Caco-2 (cell line): ENCODE results near the gene CALML3. TPM values are rescaled to one million over a fixed set of nuclear protein-coding genes. Genes with fewer than 3 reads are reported as not detected.

Source experiments
- BruUV-seq: library from RNA; stranded (reverse); fragments of 400-500 nt; replicated peaks from 2 replicates; lab custom pipeline; 2021; lab: Mats Ljungman, UMichigan
- CTCF ChIA-PET: fragments of 300-600 bp; sonication (Branson Sonifier 250); formaldehyde crosslinking; loops from one replicate; lab custom pipeline; 2022; ENCODE audit warnings: antibody characterized with exemption; lab: Charles Lee
- POLR2A ChIA-PET: fragments of 300-600 bp; sonication (Branson Sonifier 250); formaldehyde crosslinking; loops from one replicate; lab custom pipeline; 2022; ENCODE audit warnings: antibody characterized with exemption; lab: Charles Lee
- DNase-seq, 2 experiments: peaks; one replicate each; pipeline versions ENCODE4 v3.0.0 to v3.0.0-alpha.2; 2020 to 2022
- H3K27me3 ChIP-seq: replicated peaks from 2 replicates; pipeline ENCODE4 v1.6.0; 2011; ENCODE audit warnings: low read length; ENCODE audit not compliant: control insufficient read depth, insufficient read depth
- H3K36me3 ChIP-seq: 2 replicates; pipeline ENCODE4 v1.5.1; 2011; ENCODE audit warnings: low read length; ENCODE audit not compliant: control insufficient read depth, insufficient read depth
- H3K4me1 ChIP-seq: fragments of 250-450 bp; sonication (Bioruptor Pico); 2 replicates; pipeline ENCODE4 v1.5.1; 2020; ENCODE audit warnings: mild to moderate bottlenecking
- H3K4me3 ChIP-seq: 2 replicates; pipeline ENCODE4 v1.5.1; 2011; ENCODE audit warnings: low read depth, mild to moderate bottlenecking, control low read depth, low read length
- H3K9me3 ChIP-seq: fragments of 250-450 bp; sonication (Bioruptor Pico); 2 replicates; pipeline ENCODE4 v1.5.1; 2020; ENCODE audit warnings: mild to moderate bottlenecking, moderate library complexity
- H3K27ac Mint-ChIP-seq: one replicate; pipeline ENCODE4 v1.8.0; 2022; ENCODE audit warnings: mixed read lengths; ENCODE audit not compliant: unreplicated experiment
- H3K27me3 Mint-ChIP-seq: one replicate; pipeline ENCODE4 v1.8.0; 2022; ENCODE audit warnings: mixed read lengths; ENCODE audit not compliant: insufficient read depth, unreplicated experiment
- H3K36me3 Mint-ChIP-seq: one replicate; pipeline ENCODE4 v1.8.0; 2022; ENCODE audit warnings: mild to moderate bottlenecking, mixed read lengths; ENCODE audit not compliant: insufficient read depth, unreplicated experiment
- H3K4me1 Mint-ChIP-seq: one replicate; pipeline ENCODE4 v1.8.0; 2022; ENCODE audit warnings: low read depth, mixed read lengths; ENCODE audit not compliant: unreplicated experiment
- H3K4me3 Mint-ChIP-seq: one replicate; pipeline ENCODE4 v1.8.0; 2022; ENCODE audit warnings: mild to moderate bottlenecking, moderate library complexity, mixed read lengths; ENCODE audit not compliant: unreplicated experiment
- H3K9me3 Mint-ChIP-seq: one replicate; pipeline ENCODE4 v1.8.0; 2022; ENCODE audit warnings: mixed read lengths; ENCODE audit not compliant: unreplicated experiment
- CTCF ChIP-seq, 2 experiments: fragments of 200-600 bp in 1 of 2; IDR thresholded peaks; 1 replicate in 1 of 2; 2 replicates in 1 of 2; pipeline versions ENCODE4 v1.5.1 to v1.8.0; 2011 to 2022; ENCODE audit warnings: antibody characterized with exemption in 1 of 2, control low read depth in 1 of 2, inconsistent platforms in 1 of 2, low read depth in 1 of 2, low read length in 1 of 2, mild to moderate bottlenecking in 1 of 2, moderate library complexity in 1 of 2; ENCODE audit not compliant: insufficient read depth in 1 of 2, severe bottlenecking in 1 of 2, unreplicated experiment in 1 of 2
- intact Hi-C: fragments of 100-400 bp; cut with micrococcal nuclease; formaldehyde crosslinking; loops from one replicate; pipeline ENCODE4 v1.10.0; 2022; ENCODE audit not compliant: unreplicated experiment
- total RNA-seq: library from RNA; stranded (reverse); gene quantifications from 2 replicates; pipeline ENCODE4 v1.2.3, GENCODE V29; 2022

CALML3 gene
- total RNA-seq, 1 experiment from 2014 or later = 0.18 TPM

GRCh38 chr10:5530846-5531557 lies 6.2 kb downstream of the CALML3 start:
- BruUV-seq = no TSS peak
- peak in 1 of 2 experiments; percentile 25 for DNase-seq
- TF ChIP-seq CTCF (IDR thresholded peaks at IDR 0.05; ENCODE audit: insufficient read depth in 1 of 2, low read depth in 1 of 2, low read length in 1 of 2, severe bottlenecking in 1 of 2, unreplicated experiment in 1 of 2) = no peak
- Histone ChIP-seq H3K27me3 (no peaks in the 10 kb centered on the region), H3K36me3 (no peaks in the 10 kb centered on the region), H3K4me3 (no peak overlapping the region), H3K9me3 (no peaks in the 10 kb centered on the region), H3K4me1 (peaks cover 31% of the 10 kb centered on the region)
- no peak overlapping the region for H3K27ac Mint-ChIP-seq
- ChIA-PET CTCF (interaction anchor here (0.6 to 1.0 kb wide), 2 partner anchors 21 to 92 kb away, joined by 3 to 4 read pairs; no protein-coding TSS in a partner anchor), POLR2A (no interaction called here)
- H3K4me3 Mint-ChIP-seq = no peak overlapping the region
- H3K36me3 Mint-ChIP-seq = no peaks in the 10 kb centered on the region
- no peaks in the 10 kb centered on the region for H3K27me3 Mint-ChIP-seq
- H3K4me1 Mint-ChIP-seq = peaks cover 23% of the 10 kb centered on the region
- intact Hi-C loops = no loop called here
- H3K9me3 Mint-ChIP-seq = no peaks in the 10 kb centered on the region

- intact Hi-C loops = no loop called here
- Mint-ChIP-seq H3K36me3 (no peaks in the 10 kb centered on the region), H3K27ac (no peak overlapping the region), H3K27me3 (no peaks in the 10 kb centered on the region), H3K9me3 (no peaks in the 10 kb centered on the region), H3K4me3 (no peak overlapping the region), H3K4me1 (peaks cover 19% of the 10 kb centered on the region)
- H3K36me3 ChIP-seq = no peaks in the 10 kb centered on the region
- no TSS peak for BruUV-seq
- H3K4me3 ChIP-seq = no peak overlapping the region
- POLR2A ChIA-PET = no interaction called here
- TF ChIP-seq CTCF (IDR thresholded peaks at IDR 0.05; ENCODE audit: insufficient read depth in 1 of 2, low read depth in 1 of 2, low read length in 1 of 2, severe bottlenecking in 1 of 2, unreplicated experiment in 1 of 2) = no peak
- DNase-seq = peak in 1 of 2 experiments; percentile 24
- H3K27me3 ChIP-seq = no peaks in the 10 kb centered on the region
- CTCF ChIA-PET = no interaction called here
- peaks cover 31% of the 10 kb centered on the region for H3K4me1 ChIP-seq
- no peaks in the 10 kb centered on the region for H3K9me3 ChIP-seq
Observed at GRCh38 chr10:5531558-5532306, 7.0 kb downstream of the CALML3 start.

- Histone ChIP-seq H3K4me1 (peaks cover 28% of the 10 kb centered on the region), H3K4me3 (no peak overlapping the region), H3K9me3 (no peaks in the 10 kb centered on the region), H3K27me3 (no peaks in the 10 kb centered on the region), H3K36me3 (no peaks in the 10 kb centered on the region)
- TF ChIP-seq CTCF (IDR thresholded peaks at IDR 0.05; ENCODE audit: insufficient read depth in 1 of 2, low read depth in 1 of 2, low read length in 1 of 2, severe bottlenecking in 1 of 2, unreplicated experiment in 1 of 2) = no peak
- CTCF ChIA-PET = no interaction called here
- no TSS peak for BruUV-seq
- intact Hi-C loops = no loop called here
- no peak overlapping the region for H3K27ac Mint-ChIP-seq
- DNase-seq = peak in 1 of 2 experiments; percentile 14
- peaks cover 3% of the 10 kb centered on the region for H3K9me3 Mint-ChIP-seq
- H3K4me1 Mint-ChIP-seq = peaks cover 19% of the 10 kb centered on the region
- no peaks in the 10 kb centered on the region for H3K27me3 Mint-ChIP-seq
- no peaks in the 10 kb centered on the region for H3K36me3 Mint-ChIP-seq
- POLR2A ChIA-PET = no interaction called here
- no peak overlapping the region for H3K4me3 Mint-ChIP-seq
Observed at GRCh38 chr10:5532307-5532605, 7.5 kb downstream of the CALML3 start.
